Peyer's patch (tissue), 4 donors: ENCODE results near the gene RHOJ. TPM values are rescaled to one million over a fixed set of nuclear protein-coding genes. Genes with fewer than 3 reads are reported as not detected.

Source experiments
- DNase-seq, 3 donors: peaks; one replicate each; pipeline ENCODE4 v3.0.0-alpha.2; 2017 to 2019
- H3K27ac ChIP-seq, 4 donors: fragments of 200-600 bp; sonication (generic); one replicate each; pipeline ENCODE4 v1.5.1; 2016 to 2019
- H3K27me3 ChIP-seq, 2 donors: fragments of 200-600 bp; sonication (generic); one replicate each; pipeline ENCODE4 v1.5.1; 2019
- H3K36me3 ChIP-seq, 3 donors: fragments of 200-600 bp; sonication (generic); one replicate each; pipeline ENCODE4 v1.5.1; 2016 to 2019
- H3K4me1 ChIP-seq, 4 donors: fragments of 200-600 bp; sonication (generic); one replicate each; pipeline ENCODE4 v1.5.1; 2016 to 2019
- H3K4me3 ChIP-seq, 4 donors: fragments of 200-600 bp; sonication (generic); 1 replicate in 3 of 4; 2 replicates in 1 of 4; pipeline ENCODE4 v1.5.1; 2016 to 2019; ENCODE audit warnings: mild to moderate bottlenecking in 1 of 4
- H3K9me3 ChIP-seq, 4 donors: fragments of 200-600 bp; sonication (generic); one replicate each; pipeline ENCODE4 v1.5.1; 2016 to 2019; ENCODE audit warnings: mild to moderate bottlenecking in 1 of 4
- CTCF ChIP-seq, 6 experiments: fragments of 450-650 bp in 4 of 6; fragments of 200-600 bp in 2 of 6; sonication (generic) in 1 of 6; IDR thresholded peaks; one replicate each; pipeline ENCODE4 v1.5.1; 2017 to 2019; ENCODE audit warnings: antibody characterized with exemption in 6 of 6, mild to moderate bottlenecking in 3 of 6, moderate library complexity in 1 of 6
- POLR2A ChIP-seq, 2 donors: fragments of 450-650 bp; IDR thresholded peaks; one replicate each; pipeline ENCODE4 v1.5.1; 2017; ENCODE audit warnings: antibody characterized with exemption in 2 of 2, mild to moderate bottlenecking in 2 of 2, moderate library complexity in 2 of 2
- total RNA-seq, 4 donors: library from RNA; depleted of rRNA; stranded (reverse); fragments of >200 nt; gene quantifications; one replicate each; pipeline ENCODE4 v1.1.0, GENCODE V29; 2016

The RHOJ gene
- total RNA-seq, 4 donors from 2014 or later = 3.0 to 43.7 (median 4.7) TPM

- Histone ChIP-seq H3K9me3 (no peaks in the 10 kb centered on the region), H3K36me3 (no peaks in the 10 kb centered on the region), H3K4me3 (no peak overlapping the region), H3K27me3 (no peaks in the 10 kb centered on the region), H3K4me1 (no peaks in the 10 kb centered on the region), H3K27ac (peak overlapping the region in 1 of 4 donors; percentile 38)
- TF ChIP-seq CTCF (IDR thresholded peaks at IDR 0.05) (no peak), POLR2A (IDR thresholded peaks at IDR 0.05) (no peak)
- DNase-seq = no peak
These were observed 44.8 kb downstream of the RHOJ start for GRCh38 chr14:63249092-63249491.

- Histone ChIP-seq H3K36me3 (no peaks in the 10 kb centered on the region), H3K9me3 (no peaks in the 10 kb centered on the region), H3K27me3 (no peaks in the 10 kb centered on the region), H3K4me3 (no peak overlapping the region), H3K4me1 (no peaks in the 10 kb centered on the region), H3K27ac (no peak overlapping the region)
- no peak for DNase-seq
- TF ChIP-seq POLR2A (IDR thresholded peaks at IDR 0.05) (no peak), CTCF (IDR thresholded peaks at IDR 0.05) (no peak)
These were observed 53.1 kb downstream of the RHOJ start for GRCh38 chr14:63257299-63257698.

GRCh38 chr14:63262446-63262845 lies 58.2 kb downstream of the RHOJ start:
- TF ChIP-seq CTCF (IDR thresholded peaks at IDR 0.05) (no peak), POLR2A (IDR thresholded peaks at IDR 0.05) (no peak)
- H3K4me1 ChIP-seq = no peaks in the 10 kb centered on the region
- no peaks in the 10 kb centered on the region for H3K9me3 ChIP-seq
- H3K36me3 ChIP-seq = no peaks in the 10 kb centered on the region
- no peak for DNase-seq
- H3K27me3 ChIP-seq = no peaks in the 10 kb centered on the region
- H3K27ac ChIP-seq = no peak overlapping the region
- no peak overlapping the region for H3K4me3 ChIP-seq

- no peak overlapping the region for H3K27ac ChIP-seq
- DNase-seq = no peak
These were observed 61.9 kb downstream of the RHOJ start for GRCh38 chr14:63266106-63266505.

GRCh38 chr14:63267171-63267570 lies 62.9 kb downstream of the RHOJ start:
- no peak for DNase-seq
- Histone ChIP-seq H3K9me3 (no peaks in the 10 kb centered on the region), H3K27me3 (no peaks in the 10 kb centered on the region), H3K36me3 (no peaks in the 10 kb centered on the region), H3K4me3 (no peak overlapping the region), H3K4me1 (no peaks in the 10 kb centered on the region), H3K27ac (no peak overlapping the region)
- no peak for TF ChIP-seq POLR2A (IDR thresholded peaks at IDR 0.05)
- no peak for TF ChIP-seq CTCF (IDR thresholded peaks at IDR 0.05)

More at GRCh38 chr14:63266106-63266505, 61.9 kb downstream of the RHOJ start:
- Histone ChIP-seq H3K27me3 (no peaks in the 10 kb centered on the region), H3K36me3 (no peaks in the 10 kb centered on the region), H3K4me1 (no peaks in the 10 kb centered on the region), H3K4me3 (no peak overlapping the region), H3K9me3 (no peaks in the 10 kb centered on the region)
- TF ChIP-seq POLR2A (IDR thresholded peaks at IDR 0.05) (no peak), CTCF (IDR thresholded peaks at IDR 0.05) (no peak)

- no peak overlapping the region for H3K27ac ChIP-seq
- H3K27me3 ChIP-seq = no peaks in the 10 kb centered on the region
- H3K4me3 ChIP-seq = no peak overlapping the region
- no peak for DNase-seq
- no peaks in the 10 kb centered on the region for H3K36me3 ChIP-seq
- TF ChIP-seq POLR2A (IDR thresholded peaks at IDR 0.05) (no peak), CTCF (IDR thresholded peaks at IDR 0.05) (no peak)
- H3K4me1 ChIP-seq = no peaks in the 10 kb centered on the region
- no peaks in the 10 kb centered on the region for H3K9me3 ChIP-seq
These were observed 64.5 kb downstream of the RHOJ start for GRCh38 chr14:63268771-63269170.
